GM23248 (cell line): Measurements from ENCODE around the gene VSIG2. TPM values are rescaled to one million over a fixed set of nuclear protein-coding genes. Genes with fewer than 3 reads are reported as not detected.

Experiments
- DNase-seq: peaks from one replicate; pipeline ENCODE4 v3.0.0-alpha.2; 2015
- H2AFZ ChIP-seq: fragments of 200-600 bp; sonication (generic); 2 replicates; pipeline ENCODE4 v1.6.1; 2016; ENCODE audit warnings: antibody characterized with exemption
- H3F3A ChIP-seq: fragments of 200-600 bp; sonication (generic); 2 replicates; pipeline ENCODE4 v1.6.1; 2016; ENCODE audit warnings: mild to moderate bottlenecking, antibody characterized with exemption, mixed run types; ENCODE audit not compliant: insufficient read depth
- H3K27ac ChIP-seq: fragments of 200-600 bp; sonication (generic); 2 replicates; pipeline ENCODE4 v1.5.1; 2016; ENCODE audit warnings: mild to moderate bottlenecking
- H3K27me3 ChIP-seq: fragments of 200-600 bp; sonication (generic); replicated peaks from 2 replicates; pipeline ENCODE4 v1.6.1; 2016; ENCODE audit warnings: mild to moderate bottlenecking; ENCODE audit not compliant: insufficient read depth
- H3K36me3 ChIP-seq: fragments of 200-600 bp; sonication (generic); 2 replicates; pipeline ENCODE4 v1.6.1; 2016; ENCODE audit warnings: low read depth, mild to moderate bottlenecking
- H3K4me1 ChIP-seq: fragments of 200-600 bp; sonication (generic); 2 replicates; pipeline ENCODE4 v1.6.1; 2016; ENCODE audit warnings: mild to moderate bottlenecking; ENCODE audit not compliant: insufficient read depth
- H3K4me2 ChIP-seq: fragments of 200-600 bp; sonication (generic); one replicate; pipeline ENCODE4 v1.6.1; 2016; ENCODE audit warnings: mild to moderate bottlenecking; ENCODE audit not compliant: unreplicated experiment
- H3K4me3 ChIP-seq: fragments of 200-600 bp; sonication (generic); 2 replicates; pipeline ENCODE4 v1.5.1; 2016; ENCODE audit warnings: mild to moderate bottlenecking
- H3K79me2 ChIP-seq: fragments of 200-600 bp; sonication (generic); 2 replicates; pipeline ENCODE4 v1.6.1; 2016; ENCODE audit warnings: mild to moderate bottlenecking; ENCODE audit not compliant: insufficient read depth
- H3K9ac ChIP-seq: fragments of 200-600 bp; sonication (generic); 2 replicates; pipeline ENCODE4 v1.6.1; 2016; ENCODE audit warnings: mild to moderate bottlenecking
- H3K9me2 ChIP-seq: fragments of 200-600 bp; sonication (generic); 2 replicates; pipeline ENCODE4 v1.6.1; 2016; ENCODE audit warnings: mixed run types, mild to moderate bottlenecking, moderate library complexity; ENCODE audit not compliant: insufficient read depth
- H3K9me3 ChIP-seq: fragments of 200-600 bp; sonication (generic); one replicate; pipeline ENCODE4 v1.6.1; 2017; ENCODE audit warnings: low read depth
- H4K20me1 ChIP-seq: fragments of 200-600 bp; sonication (generic); 2 replicates; pipeline ENCODE4 v1.6.0; 2016; ENCODE audit not compliant: insufficient read depth
- EZH2 ChIP-seq: fragments of 200-600 bp; sonication (generic); IDR thresholded peaks from 2 replicates; pipeline ENCODE4 v1.6.1; 2018; ENCODE audit warnings: antibody characterized with exemption, mild to moderate bottlenecking; ENCODE audit not compliant: insufficient read depth, poor library complexity, severe bottlenecking
- EZH2phosphoT487 ChIP-seq: fragments of 200-600 bp; sonication (generic); IDR thresholded peaks from 2 replicates; pipeline ENCODE4 v1.6.1; 2018; ENCODE audit warnings: antibody characterized with exemption, moderate library complexity, mild to moderate bottlenecking, low read depth; ENCODE audit not compliant: insufficient read depth
- WGBS, 2 experiments: methylation state at CpG; one replicate each; pipeline ENCODE4 v1.1.6; 2015 to 2017; ENCODE audit warnings: low lambda C conversion rate in 2 of 2, low coverage in 1 of 2; ENCODE audit errors: missing lambda C conversion rate in 2 of 2; 5-methylcytosine and 5-hydroxymethylcytosine counted together
- in situ Hi-C: fragments of 300-500 bp; cut with MboI; formaldehyde crosslinking; loops from 2 replicates; pipeline ENCODE4 v1.15.0; 2020
- polyA plus RNA-seq: library from polyadenylated mRNA; unstranded; fragments of >200 nt; fragmentation: Nextera tagmentation; extraction: Ambion mirVana; gene quantifications from 2 replicates; pipeline ENCODE4 v1.2.1, GENCODE V29; 2016
- total RNA-seq: library from RNA; depleted of rRNA; stranded (reverse); fragments of >200 nt; shearing (Covaris generic); gene quantifications from 2 replicates; pipeline ENCODE4 v1.2.3, GENCODE V29; 2014

Gene VSIG2
- total and polyA plus RNA-seq, 2 experiments from 2014 or later = not detected

DNA sequence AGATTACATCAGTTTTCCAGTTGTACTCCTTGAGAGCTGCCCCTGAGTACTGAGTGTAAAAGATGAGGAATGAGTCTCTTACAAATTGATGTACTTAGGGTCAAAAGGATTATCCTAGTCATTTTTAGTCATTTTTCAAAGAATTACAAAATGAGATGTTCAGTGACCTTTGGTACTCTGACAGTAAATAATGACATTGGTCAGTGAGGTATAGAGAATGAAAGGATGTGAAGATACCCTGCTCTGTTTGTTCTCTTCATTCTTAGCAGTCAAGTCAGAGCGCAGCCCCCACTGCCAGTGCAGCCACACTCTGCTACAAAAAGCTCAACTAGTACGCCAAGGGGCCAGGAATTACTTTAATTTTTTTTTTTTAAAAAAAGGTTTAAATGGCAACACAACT is 14.1 kb upstream of the VSIG2 start:
- Histone ChIP-seq H4K20me1 (peaks cover 4% of the 10 kb centered on the region; the same call in 1 of the 2 replicates), H3K9me2 (no peaks in the 10 kb centered on the region), H3K9me3 (no peaks in the 10 kb centered on the region), H3K27ac (no peak overlapping the region), H3F3A (0 out of 2 replicates have a peak, but pooled peaks cover 11% of the 10 kb centered on the region), H2AFZ (no peak overlapping the region), H3K79me2 (no peaks in the 10 kb centered on the region), H3K4me3 (no peak overlapping the region), H3K9ac (no peak overlapping the region), H3K4me1 (peaks cover 10% of the 10 kb centered on the region), H3K4me2 (no peak overlapping the region), H3K36me3 (peaks cover 9% of the 10 kb centered on the region), H3K27me3 (peaks cover 13% of the 10 kb centered on the region)
- WGBS, 2 experiments = 86 to 99% methylated on average over 2 of the region's 2 CpGs
- TF ChIP-seq EZH2 (no peak), EZH2phosphoT487 (no peak)
- in situ Hi-C loops = loop anchor here (10.0 kb wide), 1 partner anchor 91 kb away; the partner anchor contains the start of genes SIAE and SPA17
- DNase-seq = no peak

DNA sequence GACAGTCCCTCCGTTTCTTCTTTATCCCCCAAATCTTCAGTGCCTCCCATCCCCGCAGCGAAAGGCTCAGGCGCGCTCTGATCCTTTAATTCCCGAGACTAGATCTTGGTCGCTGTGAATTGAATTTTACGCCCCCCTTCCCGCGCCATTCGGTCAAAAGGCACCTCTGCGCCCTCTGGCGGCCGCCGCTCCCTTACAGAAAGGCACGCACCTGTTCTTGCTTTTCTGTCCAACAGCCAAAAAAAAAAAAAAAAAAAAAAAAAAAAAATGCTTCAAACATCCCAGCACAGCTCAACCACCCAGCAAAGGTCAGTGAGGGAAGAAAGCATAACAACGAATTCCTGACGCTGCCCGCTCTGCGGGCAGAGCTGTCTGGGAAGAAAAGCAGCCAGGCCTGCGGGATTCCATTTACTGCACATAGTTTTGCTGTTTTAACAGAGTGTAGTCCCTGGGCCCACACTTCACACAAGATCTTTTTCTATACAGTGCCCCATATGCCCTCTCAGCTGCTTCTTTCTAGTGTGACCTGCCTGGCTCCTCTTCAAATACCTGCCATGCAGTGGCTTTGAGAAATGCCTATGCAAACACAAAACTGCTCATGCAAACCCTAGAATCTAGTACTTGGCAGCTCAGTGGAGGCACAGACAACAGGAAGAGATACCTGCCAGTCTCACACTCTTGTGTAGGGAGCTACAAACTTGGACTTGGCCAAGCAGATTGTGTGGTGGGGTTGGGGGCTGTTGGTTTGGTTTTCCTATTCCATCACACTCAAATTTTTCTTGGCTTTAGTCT is 11.3 kb upstream of the VSIG2 start:
- Histone ChIP-seq H3K9ac (peak overlapping the region; percentile 11; the same call in 1 of the 2 replicates), H2AFZ (peak overlapping the region; percentile 34; the same call in 1 of the 2 replicates), H3K9me2 (no peaks in the 10 kb centered on the region), H3F3A (no peaks in the 10 kb centered on the region), H3K4me1 (peaks cover 7% of the 10 kb centered on the region; the same call in 1 of the 2 replicates), H3K27me3 (peaks cover 37% of the 10 kb centered on the region), H3K9me3 (no peaks in the 10 kb centered on the region), H3K4me2 (peak overlapping the region; percentile 79), H3K36me3 (peaks cover 9% of the 10 kb centered on the region), H4K20me1 (0 out of 2 replicates have a peak, but pooled peaks cover 4% of the 10 kb centered on the region), H3K79me2 (no peaks in the 10 kb centered on the region), H3K27ac (no peak overlapping the region), H3K4me3 (peak overlapping the region; percentile 68)
- no peak for TF ChIP-seq EZH2
- TF ChIP-seq EZH2phosphoT487 = no peak
- in situ Hi-C loops = loop anchor here (10.0 kb wide), 1 partner anchor 89 kb away; the partner anchor contains the start of genes SIAE and SPA17
- 13 to 14% methylated on average over 20 to 21 of the region's 21 CpGs for WGBS, 2 experiments
- peak; percentile 71 for DNase-seq

DNA sequence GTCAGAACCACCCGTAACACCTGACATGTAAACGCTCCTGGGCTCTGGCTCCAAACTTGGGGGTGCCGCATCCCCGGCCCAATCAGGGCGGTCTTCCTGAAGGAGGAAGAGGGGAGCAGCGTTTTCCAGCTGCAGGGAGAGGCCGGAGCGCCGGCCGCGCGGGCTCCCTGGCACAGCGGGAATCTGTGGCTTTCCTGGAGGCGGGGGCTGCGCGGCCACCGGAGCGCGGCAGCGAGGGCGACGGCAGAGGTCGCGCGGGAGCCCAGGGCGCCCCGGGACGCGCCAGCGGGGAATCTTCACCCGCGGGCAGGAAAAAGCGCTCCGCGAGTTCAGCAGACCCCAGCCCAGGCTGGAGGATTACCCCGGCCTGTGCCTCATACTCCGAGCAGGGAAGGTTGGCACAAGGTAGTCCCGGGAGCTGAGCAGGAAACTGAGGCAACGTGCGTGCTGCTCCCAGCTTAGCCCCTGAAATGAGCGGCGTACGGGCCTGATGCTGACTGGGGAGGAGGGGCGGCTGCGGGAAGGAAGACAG is 10.6 kb upstream of the VSIG2 start:
- 1 to 2% methylated on average over 43 to 44 of the region's 45 CpGs for WGBS, 2 experiments
- no peaks in the 10 kb centered on the region for H3F3A ChIP-seq
- H3K4me3 ChIP-seq = peak overlapping the region; percentile 68
- in situ Hi-C loops = loop anchor here (10.0 kb wide), 1 partner anchor 88 kb away; the partner anchor contains the start of genes SIAE and SPA17
- DNase-seq = peak; percentile 30
- peaks cover 7% of the 10 kb centered on the region; the same call in 1 of the 2 replicates for H3K4me1 ChIP-seq
- peak overlapping the region; percentile 11; the same call in 1 of the 2 replicates for H3K9ac ChIP-seq
- H3K9me3 ChIP-seq = no peaks in the 10 kb centered on the region
- H4K20me1 ChIP-seq = 0 out of 2 replicates have a peak, but pooled peaks cover 4% of the 10 kb centered on the region
- H3K4me2 ChIP-seq = peak overlapping the region; percentile 79
- peaks cover 7% of the 10 kb centered on the region for H3K36me3 ChIP-seq
- peak; percentile 81 for TF ChIP-seq EZH2
- TF ChIP-seq EZH2phosphoT487 = 0 out of 2 replicates have a peak, but pooled peaks have one; percentile 44
- H3K9me2 ChIP-seq = no peaks in the 10 kb centered on the region
- peak overlapping the region; percentile 34; the same call in 1 of the 2 replicates for H2AFZ ChIP-seq
- H3K27ac ChIP-seq = no peak overlapping the region
- peaks cover 43% of the 10 kb centered on the region for H3K27me3 ChIP-seq
- no peaks in the 10 kb centered on the region for H3K79me2 ChIP-seq

DNA sequence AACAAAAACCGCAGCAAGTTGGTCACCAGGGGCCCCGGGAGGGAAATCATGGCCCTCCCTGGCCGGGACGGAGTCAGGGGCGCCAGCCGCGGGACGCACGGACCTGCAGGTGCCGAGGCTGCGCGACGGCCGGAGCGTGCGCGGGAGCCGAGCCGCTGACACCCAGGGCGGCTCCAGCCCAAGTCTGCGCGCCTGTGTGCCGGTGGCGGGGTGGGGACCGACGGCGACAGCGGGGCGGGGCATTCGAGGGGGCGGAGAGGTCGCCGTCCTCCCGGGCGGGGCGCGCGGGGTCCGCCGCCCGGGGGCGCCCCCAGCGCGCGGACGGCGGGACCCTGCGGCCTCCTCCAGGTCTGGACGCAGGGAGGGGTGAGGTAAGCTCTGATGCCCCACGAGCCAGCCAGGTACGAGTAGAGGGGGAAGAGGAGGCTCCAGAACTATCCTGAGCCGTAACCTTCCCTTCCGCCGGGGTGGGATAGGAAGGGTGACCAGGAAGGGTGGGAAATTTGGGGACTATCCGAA is 10.1 kb upstream of the VSIG2 start, which contains the start of gene ESAM:
ESAM (minus strand) TSS at position 186 of the 519 bp plus-strand sequence; CDS start at position 50, 136 bp downstream.
- peaks cover 7% of the 10 kb centered on the region; the same call in 1 of the 2 replicates for H3K4me1 ChIP-seq
- no peaks in the 10 kb centered on the region for H3K79me2 ChIP-seq
- H2AFZ ChIP-seq = peak within 1 kb of the TSS; percentile 34; the same call in 1 of the 2 replicates
- 0 out of 2 replicates have a peak, but pooled peaks cover 4% of the 10 kb centered on the region for H4K20me1 ChIP-seq
- H3K9me3 ChIP-seq = no peaks in the 10 kb centered on the region
- no peak for TF ChIP-seq EZH2
- TF ChIP-seq EZH2phosphoT487 = no peak
- H3F3A ChIP-seq = no peaks in the 10 kb centered on the region
- WGBS, 2 experiments = 2 to 4% methylated on average over 20 to 38 of the region's 55 CpGs
- H3K36me3 ChIP-seq = peaks cover 5% of the 10 kb centered on the region
- in situ Hi-C loops = loop anchor here (10.0 kb wide), 1 partner anchor 87 kb away; the partner anchor contains the start of genes SIAE and SPA17
- peak; percentile 23 for DNase-seq
- H3K27me3 ChIP-seq = peaks cover 48% of the 10 kb centered on the region
- peak within 1 kb of the TSS; percentile 68 for H3K4me3 ChIP-seq
- H3K4me2 ChIP-seq = peak within 1 kb of the TSS; percentile 79
- no peak within 1 kb of the TSS for H3K27ac ChIP-seq
- H3K9me2 ChIP-seq = no peaks in the 10 kb centered on the region
- peak within 1 kb of the TSS; percentile 11; the same call in 1 of the 2 replicates for H3K9ac ChIP-seq
